ENCODE data around the gene DVL3.

Gene DVL3

DNA sequence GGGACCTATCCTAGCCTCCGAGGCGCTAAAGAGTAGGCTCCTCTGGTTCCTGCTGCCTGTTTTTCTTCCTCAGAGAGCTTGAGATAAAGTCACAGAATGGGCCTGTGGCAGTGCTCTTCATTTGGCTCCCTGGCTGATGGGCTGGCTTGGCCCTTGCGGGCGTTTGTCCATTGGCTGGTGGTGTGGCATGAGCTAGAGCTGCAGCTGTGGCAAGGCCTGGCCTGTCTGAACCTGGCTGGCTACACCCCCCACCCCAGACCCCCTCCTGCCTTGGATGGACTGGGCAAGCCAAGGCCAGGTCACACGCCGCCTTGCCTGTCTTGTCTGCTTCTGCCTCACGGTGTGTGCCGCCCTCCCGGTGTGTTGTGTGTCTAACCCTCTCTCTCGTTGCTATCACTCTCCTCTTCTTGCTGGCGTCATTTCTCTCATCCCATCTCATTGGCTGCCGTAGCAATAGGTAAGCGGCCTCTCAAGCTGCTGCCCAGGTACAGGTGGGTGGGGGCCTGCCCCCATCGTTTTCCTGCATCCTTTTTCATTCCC is 22.7 kb downstream of the DVL3 start:
- no peak for DNase-seq

DNA sequence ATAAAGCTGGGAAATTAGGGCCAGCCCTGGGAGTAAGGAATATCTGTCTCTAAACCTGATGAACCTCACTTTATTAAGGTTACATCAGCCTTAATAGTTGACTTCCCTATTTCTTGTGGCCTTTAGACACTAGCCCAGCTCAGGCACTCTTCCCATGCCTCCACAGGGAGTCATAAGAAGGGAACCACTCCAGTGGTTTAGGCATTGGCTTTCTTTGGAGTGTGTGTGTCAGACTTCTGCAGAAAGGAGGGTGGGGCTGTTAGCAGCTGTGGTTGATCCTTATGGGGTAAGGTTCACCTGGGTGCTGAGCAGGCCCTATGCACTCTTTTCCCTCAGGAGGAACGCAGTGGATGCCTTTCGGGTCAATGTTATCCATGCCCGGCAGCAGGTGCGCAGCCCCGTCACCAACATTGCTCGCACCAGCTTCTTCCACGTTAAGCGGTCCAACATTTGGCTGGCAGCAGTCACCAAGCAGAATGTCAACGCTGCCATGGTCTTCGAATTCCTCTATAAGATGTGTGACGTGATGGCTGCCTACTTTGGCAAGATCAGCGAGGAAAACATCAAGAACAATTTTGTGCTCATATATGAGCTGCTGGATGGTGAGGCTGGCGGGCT is 23.5 kb downstream of the DVL3 start:
- DNase-seq = no peak

DNA sequence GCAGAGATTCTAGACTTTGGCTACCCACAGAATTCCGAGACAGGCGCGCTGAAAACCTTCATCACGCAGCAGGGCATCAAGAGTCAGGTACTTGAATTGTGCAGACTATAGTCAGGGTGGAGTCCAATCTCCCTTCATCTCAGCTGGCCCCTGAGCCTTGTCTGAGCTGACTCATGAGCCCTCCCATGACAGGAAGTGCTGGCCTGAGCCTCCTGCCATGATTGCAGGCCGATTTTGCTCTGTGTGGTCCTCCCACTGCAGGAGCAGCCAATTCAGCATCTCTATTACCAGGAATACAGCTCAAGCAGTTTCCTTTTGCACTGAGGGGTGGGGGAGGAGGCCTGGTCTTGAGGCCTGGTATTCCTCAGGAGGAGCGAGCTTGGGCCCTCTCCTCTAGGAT is 25.0 kb downstream of the DVL3 start:
- DNase-seq = no peak

DNA sequence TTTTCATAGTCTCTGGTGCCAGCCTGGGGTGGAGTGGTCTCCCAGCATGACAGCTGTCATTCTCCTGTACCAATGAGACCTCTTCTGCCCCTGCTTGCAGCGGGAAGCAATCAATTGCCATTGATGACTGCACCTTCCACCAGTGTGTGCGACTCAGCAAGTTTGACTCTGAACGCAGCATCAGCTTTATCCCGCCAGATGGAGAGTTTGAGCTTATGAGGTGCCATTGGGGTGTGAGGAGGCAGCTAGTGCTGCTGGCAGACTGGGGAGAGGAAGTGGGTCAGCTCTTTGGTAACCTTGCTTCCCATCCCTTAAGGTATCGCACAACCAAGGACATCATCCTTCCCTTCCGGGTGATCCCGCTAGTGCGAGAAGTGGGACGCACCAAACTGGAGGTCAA is 26.4 kb downstream of the DVL3 start:
- DNase-seq = no peak

DNA sequence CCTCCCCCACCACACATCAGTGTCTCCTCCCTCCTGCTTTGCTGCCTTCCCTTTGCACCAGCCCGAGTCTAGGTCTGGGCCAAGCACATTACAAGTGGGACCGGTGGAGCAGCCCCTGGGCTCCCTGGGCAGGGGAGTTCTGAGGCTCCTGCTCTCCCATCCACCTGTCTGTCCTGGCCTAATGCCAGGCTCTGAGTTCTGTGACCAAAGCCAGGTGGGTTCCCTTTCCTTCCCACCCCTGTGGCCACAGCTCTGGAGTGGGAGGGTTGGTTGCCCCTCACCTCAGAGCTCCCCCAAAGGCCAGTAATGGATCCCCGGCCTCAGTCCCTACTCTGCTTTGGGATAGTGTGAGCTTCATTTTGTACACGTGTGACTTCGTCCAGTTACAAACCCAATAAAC is 28.5 kb downstream of the DVL3 start:
- no peak for DNase-seq

DNA sequence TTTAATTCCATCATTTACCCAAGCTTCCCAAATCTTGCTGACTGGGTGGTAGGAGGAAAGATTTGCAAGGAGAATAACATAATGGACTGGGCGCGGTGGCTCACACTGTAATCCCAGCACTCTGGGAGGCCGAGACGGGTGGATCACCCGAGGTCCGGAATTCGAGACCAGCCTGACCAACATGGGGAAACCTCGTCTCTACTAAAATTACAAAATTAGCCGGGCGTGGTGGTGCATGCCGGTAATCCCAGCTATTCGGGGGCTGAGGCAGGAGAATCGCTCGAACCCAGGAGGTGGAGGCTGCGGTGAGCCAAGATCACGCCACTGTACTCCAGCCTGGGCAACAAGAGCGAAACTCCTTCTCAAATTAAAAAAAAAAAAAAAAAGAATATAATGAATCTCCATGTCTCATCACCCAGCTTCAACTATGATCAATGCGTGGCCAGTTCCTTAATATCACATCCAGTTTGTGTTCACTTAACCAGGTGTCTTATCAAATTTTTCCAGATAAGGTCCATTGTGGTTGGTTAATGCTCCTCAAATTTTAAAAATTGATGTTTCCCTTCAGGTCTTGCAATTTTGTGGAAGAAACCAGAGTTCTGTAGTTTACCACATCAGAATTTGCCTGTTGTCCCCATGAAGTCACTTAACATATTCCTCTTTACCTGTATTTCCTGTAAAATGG is 29.5 kb downstream of the DVL3 start:
- no peak for DNase-seq

DNA sequence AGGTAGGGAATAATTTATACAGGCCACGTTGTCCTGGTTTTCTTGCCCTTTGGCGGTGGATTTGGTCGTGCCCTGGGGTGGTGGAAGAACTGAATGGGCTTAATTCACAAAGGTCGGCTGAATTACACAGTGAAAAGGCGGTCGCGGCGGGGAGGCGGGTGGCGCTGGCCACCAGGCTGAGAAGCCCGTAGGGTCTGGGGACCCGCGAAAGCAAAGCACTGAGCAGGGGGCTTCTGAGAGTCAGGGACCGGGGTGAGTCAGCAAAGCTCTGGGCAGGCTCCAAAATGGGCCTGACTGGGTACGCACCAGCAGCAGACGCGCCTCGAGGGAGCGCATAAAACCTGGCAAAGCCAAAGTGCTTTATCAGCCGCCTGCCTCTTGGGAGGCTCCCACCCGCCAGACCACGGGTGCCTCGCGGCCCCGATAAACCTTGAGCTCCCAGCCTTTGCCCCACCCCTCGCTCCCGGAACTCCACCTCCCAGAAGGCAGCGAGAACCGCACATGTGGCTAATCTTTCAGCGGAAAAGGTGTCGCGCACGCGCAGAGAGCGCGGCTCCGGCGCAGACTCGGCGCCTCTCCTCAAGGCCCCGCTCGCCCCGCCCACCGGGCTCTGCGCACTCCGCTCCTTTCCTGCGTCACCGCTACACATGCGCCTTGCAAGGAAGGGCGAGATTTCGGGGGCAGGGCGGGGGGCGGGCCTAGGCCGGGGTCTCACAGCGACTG is 30.4 kb downstream of the DVL3 start:
- DNase-seq = peak; percentile 99

DNA sequence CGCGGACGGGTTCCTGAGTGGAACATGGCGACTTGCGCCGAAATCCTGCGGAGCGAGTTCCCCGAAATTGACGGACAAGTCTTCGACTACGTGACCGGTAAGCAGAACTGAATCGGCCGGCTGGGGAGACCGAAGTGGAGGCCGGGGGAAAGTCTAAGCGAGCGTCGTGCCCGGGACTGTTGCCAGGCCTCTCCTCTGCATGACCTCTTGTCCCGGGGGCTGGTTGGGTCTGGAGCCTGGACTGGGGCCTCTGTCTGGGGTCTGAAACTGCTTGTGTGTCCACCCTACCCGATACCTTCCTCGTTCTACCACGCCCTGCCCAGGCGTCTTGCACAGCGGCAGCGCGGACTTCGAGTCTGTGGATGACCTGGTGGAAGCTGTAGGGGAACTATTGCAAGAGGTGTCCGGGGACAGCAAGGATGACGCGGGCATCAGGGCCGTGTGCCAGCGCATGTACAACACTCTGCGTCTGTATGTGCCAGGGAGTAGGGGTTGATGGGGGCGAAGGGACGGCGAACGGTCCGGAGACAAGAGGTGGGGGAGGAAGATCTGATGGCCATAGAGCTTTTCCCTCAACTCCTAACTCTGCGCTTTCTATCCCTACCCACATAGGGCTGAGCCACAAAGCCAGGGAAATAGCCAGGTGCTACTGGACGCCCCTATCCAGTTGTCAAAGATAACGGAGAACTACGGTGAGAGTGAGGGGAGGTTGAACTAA is 31.2 kb downstream of the DVL3 start, which contains the start of gene ABCF3:
ABCF3 (plus strand) TSS at position 16 of the 718 bp plus-strand sequence; CDS start at position 25, 9 bp downstream.
- DNase-seq = no peak

DNA sequence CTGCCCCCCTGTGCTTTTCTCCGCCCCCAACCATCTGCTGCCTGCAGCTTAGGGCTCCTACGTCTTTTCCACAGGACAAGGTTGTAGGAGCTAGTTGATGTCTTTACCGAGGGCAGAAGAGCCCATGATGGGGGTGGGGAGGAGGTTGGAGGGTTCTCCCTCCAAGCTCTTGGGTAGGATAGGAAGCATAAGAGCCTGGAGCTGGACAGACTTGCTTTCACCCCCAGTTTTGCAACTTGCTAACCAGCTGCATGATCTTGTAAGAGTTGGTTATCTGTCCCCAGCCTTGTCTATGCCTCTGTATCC is 31.7 kb downstream of the DVL3 start:
- no peak for DNase-seq

DNA sequence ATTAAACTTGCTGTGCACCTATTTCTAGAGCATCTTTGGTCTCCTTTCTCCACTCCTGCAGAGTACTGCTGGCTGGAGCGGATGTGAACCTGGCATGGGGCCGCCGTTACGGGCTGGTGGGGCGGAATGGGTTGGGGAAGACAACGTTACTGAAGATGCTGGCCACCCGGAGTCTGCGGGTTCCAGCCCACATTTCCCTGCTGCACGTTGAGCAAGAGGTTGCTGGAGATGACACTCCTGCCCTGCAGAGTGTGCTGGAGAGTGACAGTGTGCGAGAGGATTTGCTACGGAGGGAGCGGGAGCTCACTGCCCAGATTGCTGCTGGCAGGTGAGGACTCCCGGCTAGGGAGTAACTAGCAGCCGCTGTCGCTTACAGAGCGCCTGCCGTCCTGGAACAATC is 32.9 kb downstream of the DVL3 start:
- no peak for DNase-seq

DNA sequence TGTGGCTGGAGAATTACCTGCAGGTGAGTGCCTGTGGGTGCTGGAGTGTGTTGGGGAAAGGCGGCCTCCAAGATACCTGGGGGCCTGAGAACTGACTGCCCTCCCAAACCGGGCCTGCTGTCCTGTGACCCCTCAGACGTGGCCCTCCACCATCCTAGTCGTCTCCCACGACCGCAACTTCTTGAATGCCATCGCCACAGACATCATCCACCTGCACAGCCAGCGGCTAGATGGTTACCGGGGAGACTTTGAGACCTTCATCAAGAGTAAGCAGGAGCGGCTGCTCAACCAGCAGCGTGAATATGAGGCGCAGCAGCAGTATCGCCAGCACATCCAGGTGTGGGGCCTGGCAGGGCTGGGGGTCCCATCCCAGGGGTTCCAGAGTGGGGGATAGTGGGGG is 34.2 kb downstream of the DVL3 start:
- no peak for DNase-seq

DNA sequence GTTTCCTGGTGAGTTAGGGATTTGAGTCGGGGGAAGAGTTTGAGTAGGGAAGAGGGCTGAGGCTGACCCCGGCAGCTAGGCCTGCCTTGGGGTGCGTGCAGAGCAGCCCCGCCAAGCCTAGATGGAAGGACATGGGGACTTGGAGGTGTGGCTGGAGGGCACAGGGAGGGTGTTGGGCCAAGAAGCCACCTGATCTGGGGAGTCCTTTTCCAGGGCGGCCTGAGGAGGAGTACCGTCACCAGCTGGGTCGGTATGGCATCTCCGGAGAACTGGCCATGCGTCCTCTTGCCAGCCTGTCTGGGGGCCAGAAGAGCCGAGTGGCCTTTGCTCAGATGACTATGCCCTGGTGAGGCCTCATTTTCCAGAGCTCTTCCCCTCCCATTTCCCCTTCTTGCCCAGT is 37.7 kb downstream of the DVL3 start:
- no peak for DNase-seq

DNA sequence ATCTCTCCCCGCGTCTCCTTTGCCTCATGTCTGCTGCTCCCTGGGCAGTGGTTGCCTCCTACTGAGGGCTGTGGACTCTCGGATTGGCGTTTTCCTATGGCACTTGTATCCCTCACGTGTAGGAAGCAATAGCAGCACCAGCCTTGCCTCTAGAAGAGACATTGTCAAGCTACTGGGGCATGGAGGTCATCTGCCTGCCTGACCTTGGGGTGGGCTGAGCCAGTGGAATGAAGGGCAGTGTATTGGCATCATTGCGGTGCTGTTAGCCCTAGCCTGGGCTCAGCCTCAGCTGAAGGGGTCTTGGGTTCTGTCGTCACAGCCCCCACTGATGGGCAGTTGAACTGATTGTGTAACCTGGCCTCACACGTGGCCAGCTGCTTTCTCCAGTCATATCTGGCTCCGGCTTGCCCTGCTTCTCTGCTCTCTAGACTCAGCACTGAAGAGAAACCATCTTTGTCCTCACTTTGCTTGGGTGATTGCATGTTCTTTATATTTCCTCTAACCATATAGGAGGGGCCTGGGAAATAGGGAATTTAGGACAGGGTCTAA is 38.9 kb downstream of the DVL3 start:
- DNase-seq = no peak

DNA sequence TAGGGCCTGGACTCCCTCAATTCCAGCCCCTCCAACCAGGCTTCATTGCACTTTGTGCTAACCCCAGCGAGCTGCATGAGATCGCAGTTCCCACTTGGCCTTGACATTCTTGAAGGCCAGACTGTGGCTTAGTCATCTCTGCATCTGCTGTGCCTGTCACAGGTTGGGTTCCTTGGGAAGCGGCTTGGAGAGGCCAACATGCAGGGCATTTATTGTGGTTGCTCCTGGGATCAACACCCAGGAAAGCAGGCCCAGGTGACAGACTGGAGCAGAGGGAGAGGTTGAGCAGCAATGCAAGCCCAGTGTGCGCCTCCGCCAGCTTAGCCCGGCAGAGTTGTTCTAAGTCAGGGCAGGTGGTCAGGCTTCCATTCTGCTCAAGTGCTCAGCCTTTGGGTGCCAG is 41.4 kb downstream of the DVL3 start:
- DNase-seq = no peak

DNA sequence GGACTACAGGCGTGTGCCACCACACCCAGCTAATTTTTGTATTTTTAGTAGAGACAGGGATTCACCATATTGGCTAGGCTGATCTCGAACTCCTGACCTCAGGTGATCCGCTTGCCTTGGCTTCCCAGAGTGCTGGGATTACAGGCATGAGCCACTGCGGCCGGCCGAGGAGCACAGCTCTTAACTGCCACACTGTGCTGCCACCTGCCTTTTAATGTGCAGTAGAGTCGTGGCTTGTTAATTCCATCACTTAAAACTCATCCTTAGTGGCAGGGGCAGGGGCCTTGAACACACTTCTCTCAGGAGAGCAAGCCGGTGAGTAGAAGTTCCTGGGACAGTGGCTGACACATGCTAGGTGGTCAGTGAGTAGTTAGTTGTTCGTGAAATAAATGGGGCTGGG is 43.3 kb downstream of the DVL3 start:
- no peak for DNase-seq

DNA sequence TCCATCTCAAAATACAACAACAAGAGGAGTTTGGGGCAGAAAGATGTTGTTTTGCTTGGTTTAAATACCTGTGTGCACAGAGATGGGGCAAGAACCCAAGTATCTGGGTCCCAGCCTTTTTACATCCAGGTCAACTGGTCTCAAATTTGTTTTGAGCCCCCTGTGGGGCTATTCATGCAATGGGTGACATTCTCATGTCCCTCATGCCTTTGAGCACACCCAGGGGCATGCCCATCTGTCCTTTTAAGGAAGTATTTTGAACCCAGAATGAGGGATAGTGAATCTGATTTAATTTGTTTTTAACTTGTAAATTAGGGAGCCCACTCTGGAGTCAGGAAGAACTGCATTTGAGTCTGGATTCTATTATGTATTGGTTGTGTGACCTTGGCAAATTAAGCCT is 45.6 kb downstream of the DVL3 start:
- DNase-seq = no peak

DNA sequence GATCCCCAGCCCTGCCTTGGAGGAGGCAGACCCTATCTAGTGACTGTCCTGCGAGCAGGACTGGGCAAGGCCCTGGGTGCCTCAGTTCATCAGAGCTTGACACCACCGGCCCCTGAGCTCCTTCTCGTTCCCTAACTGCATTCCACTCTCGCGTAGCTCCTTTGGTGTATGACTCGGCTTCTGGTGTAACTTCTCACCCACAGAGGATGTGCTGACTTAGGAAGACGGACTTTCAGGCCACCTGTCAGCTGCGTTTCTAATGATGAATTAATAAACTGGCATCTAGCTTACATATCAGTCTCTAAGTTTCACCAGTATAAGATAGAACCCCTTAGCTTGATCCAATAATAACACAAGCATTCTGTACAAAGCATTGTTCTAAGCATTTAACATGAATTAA is 48.3 kb downstream of the DVL3 start:
- no peak for DNase-seq

DNA sequence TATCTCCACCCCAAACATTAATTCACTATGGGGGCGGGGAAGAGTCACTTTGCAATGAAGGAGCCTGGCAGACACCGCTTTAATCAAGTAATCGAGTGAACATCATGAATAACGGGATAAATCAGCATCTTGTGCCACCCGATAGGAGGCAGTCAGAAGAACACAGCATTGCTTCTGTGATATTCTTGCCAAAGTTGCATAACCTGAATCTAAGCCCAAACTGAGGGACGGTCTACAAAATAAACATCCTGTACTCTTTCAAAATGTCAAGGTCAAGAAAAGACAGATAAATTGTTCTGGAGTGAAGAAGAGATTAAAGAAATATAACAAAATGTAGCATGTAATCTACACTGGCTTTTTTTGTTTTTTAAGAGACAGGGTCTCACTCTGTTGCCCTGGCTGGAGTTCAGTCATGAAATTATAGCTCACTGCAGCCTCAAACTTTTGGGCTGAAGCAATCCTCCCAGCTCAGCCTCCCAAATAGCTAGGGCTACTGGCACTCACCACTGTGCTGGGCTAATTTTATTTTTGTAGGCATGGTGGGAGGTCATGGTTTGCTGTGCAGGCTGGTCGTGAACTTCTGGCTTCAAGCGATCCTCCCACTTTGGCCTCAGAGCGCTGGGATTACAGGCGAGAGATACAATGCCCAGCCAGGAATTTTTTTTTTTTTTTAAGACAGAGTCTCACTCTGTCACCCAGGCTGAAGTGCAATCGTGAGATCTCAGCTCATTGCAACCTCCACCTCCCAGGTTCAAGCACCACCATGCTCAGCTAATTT is 54.2 kb downstream of the DVL3 start:
- no peak for DNase-seq

DNA sequence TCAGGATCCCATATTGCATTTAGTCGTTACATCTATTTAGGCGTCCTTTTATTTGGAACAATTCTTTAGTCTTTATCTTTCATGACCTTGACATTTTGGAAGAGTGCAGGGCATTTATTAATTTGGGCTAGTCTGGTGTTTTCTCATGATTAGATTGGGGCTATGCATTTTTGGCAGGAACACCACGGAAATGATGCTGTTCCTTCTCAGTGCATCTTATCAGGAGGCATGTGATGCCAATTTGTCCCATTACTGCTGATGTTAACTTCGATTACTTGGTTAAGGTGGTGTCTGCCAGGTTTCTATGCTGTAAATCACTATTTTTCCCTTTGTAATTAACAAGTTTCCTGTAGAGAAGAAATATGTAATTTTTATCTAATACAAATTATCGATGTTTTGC is 56.1 kb downstream of the DVL3 start:
- DNase-seq = no peak

DNA sequence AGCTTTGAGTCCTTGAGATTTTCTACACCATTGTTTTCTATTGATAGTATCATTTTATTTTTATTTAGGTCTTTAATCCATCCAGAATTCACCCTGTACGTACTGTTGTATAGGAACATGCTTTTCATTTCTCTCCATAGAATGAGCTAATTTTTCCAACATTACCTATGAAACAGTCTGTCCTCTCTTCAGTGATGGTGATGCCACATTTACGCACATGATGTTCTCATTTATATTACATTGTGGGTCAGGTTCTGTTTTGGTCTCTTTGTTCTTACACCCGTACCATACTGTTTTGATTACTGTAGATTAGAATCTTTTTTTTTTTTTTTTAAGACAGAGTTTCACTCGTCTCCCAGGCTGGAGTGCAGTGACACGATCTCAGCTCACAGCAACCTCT is 56.5 kb downstream of the DVL3 start:
- DNase-seq = no peak

DNA sequence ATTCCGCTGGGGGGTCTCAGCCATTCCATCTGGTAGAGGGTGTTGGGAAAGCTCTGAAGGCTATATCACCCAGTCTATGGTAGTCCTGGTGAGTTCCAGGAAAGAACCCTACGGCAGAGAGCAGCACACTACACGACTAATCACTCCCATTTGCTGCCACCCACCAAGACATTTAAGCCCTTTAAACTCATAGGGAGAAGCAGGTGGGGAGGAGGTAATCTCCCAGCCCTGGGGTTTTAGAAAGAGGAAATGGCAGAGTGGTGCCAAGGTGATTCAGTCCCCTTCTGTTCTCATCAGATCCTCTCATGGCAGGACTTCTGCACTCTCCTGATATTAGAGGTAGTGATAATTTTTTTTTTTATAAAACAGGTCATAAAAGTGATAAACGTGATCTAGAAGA is 63.6 kb downstream of the DVL3 start:
- DNase-seq = no peak

DNA sequence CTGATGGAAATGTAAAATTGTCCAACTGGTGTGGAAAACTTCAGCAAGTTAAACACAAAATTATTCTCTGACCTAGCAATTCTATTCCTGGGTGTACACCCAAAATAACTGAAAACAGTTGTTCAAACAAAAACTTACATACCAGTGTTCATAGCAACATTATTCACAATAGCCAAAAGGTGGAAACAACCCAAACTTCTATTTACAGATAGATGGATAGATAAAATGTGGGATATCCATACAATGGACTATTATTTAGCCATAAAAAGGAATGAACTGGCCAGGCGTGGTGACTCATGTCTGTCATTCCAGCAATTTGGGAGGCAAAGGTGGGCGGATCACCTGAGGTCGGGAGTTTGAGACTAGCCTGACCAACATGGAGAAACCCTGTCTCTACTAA is 67.3 kb downstream of the DVL3 start:
- no peak for DNase-seq

Measured in activated CD8-positive, alpha-beta memory T cell treated with anti-CD3 and anti-CD28 coated beads for 24 hours (primary cell).